ENCODE measurements around the gene NSMCE4A. TPM values are rescaled to one million over a fixed set of nuclear protein-coding genes. Genes with fewer than 3 reads are reported as not detected.
"Not testable (repeated sequence)": the region's sequence is repeated elsewhere in the genome, so short reads cannot be mapped to it uniquely, and the experiment has no call there.

Gene NSMCE4A
- total RNA-seq, 2 experiments from 2014 or later, result 34.2 to 36.5 TPM

DNA sequence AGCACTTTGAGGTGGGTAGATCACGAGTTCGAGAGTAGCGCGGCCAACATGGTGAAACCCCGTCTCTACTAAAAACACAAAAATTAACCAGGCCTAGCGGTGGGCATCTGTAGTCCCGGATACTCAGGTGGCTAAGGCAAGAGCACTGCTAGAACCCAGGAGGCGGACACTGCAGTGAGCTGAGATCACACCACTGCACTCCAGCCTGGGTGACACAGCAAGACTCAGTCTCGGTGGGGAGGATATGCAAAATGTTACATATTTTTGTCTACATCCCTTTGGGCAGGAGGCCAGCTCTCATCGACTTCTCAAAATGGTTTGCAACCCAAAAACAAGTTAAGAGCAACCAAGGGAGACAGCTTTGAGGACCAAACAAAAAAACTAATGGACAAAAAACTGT, 55.4 kb downstream of the NSMCE4A start:
- DNase-seq (no peak), ATAC-seq (ENCODE audit: poor library complexity) (no peak)
- H3K36me3 ChIP-seq (ENCODE audit: insufficient read depth, low read length), result peaks cover 30% of the 10 kb centered on the region
- Mint-ChIP-seq H3K9me3 (no peaks in the 10 kb centered on the region), H3K36me3 (ENCODE audit: low read depth) (peaks cover 67% of the 10 kb centered on the region), H3K4me3 (no peak overlapping the region), H3K27ac (no peak overlapping the region), H3K4me1 (ENCODE audit: low read depth) (peaks cover 4% of the 10 kb centered on the region), H3K27me3 (no peaks in the 10 kb centered on the region)
- TF ChIP-seq, protein P1, sequence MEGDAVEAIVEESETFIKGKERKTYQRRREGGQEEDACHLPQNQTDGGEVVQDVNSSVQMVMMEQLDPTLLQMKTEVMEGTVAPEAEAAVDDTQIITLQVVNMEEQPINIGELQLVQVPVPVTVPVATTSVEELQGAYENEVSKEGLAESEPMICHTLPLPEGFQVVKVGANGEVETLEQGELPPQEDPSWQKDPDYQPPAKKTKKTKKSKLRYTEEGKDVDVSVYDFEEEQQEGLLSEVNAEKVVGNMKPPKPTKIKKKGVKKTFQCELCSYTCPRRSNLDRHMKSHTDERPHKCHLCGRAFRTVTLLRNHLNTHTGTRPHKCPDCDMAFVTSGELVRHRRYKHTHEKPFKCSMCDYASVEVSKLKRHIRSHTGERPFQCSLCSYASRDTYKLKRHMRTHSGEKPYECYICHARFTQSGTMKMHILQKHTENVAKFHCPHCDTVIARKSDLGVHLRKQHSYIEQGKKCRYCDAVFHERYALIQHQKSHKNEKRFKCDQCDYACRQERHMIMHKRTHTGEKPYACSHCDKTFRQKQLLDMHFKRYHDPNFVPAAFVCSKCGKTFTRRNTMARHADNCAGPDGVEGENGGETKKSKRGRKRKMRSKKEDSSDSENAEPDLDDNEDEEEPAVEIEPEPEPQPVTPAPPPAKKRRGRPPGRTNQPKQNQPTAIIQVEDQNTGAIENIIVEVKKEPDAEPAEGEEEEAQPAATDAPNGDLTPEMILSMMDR (IDR thresholded peaks at IDR 0.05), result no peak
- H3K4me1 ChIP-seq (ENCODE audit: insufficient read depth, low read length), result no peaks in the 10 kb centered on the region
- CTCF ChIA-PET, result interaction anchor here (0.7 kb wide), 1 partner anchor 20 kb away, joined by 3 read pairs; no protein-coding TSS in a partner anchor
- no peaks in the 10 kb centered on the region for H3K9me3 ChIP-seq (ENCODE audit: control insufficient read depth in 1 of 2, insufficient read depth in 1 of 2, low read length in 2 of 2)
- no peak overlapping the region for H3K4me3 ChIP-seq (ENCODE audit: low read length)
- no peaks in the 10 kb centered on the region for H3K27me3 ChIP-seq (ENCODE audit: control insufficient read depth in 1 of 2, insufficient read depth in 2 of 2, low read length in 2 of 2)
- no peak overlapping the region for H3K27ac ChIP-seq (ENCODE audit: low read depth in 1 of 2, low read length in 2 of 2)
- POLR2A ChIA-PET, result no interaction called here
- intact Hi-C loops (cut with DNase I, micrococcal nuclease), result loop anchor here in 1 of 2 experiments (10.0 kb wide), 1 partner anchor 1035 kb away; the partner anchor contains the start of gene C10orf88

DNA sequence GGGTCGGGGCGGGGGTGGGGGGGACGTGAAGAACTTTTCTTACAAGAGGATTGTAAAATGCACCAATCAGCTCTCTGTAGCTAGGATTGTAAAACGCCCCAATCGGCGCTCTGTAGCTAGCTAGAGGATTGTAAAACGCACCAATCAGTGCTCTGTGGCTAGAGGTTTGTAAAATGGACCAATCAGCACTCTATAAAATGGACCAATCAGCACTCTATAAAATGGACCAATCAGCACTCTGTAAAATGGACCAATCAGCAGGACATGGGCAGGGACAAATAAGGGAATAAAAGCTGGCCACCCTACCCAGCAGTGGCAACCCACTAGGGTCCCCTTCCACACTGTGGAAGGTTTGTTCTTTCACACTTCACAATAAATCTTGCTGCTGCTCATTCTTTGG, 56.2 kb downstream of the NSMCE4A start:
- DNase-seq; H3K4me1 Mint-ChIP-seq (ENCODE audit: low read depth): not testable (repeated sequence)
- H3K36me3 Mint-ChIP-seq (ENCODE audit: low read depth), result peaks cover 73% of the 10 kb centered on the region

DNA sequence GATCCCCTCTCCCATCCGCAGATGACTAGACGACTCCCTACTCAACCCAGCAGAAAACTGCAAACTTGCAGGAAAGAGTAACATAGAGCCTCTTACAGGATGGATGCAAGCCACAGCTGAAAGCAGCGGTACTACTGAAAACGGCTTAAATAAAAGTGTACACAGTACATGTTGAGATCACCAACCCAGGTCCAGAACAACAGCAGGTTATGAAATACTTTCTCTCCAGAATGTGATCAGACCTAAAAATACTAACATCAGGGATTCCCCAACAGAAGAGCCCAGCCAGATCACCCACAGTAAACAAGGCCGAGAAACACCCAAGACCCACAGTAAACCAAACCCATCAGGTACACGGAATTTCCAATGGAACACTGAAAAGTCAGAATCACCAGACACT, 60.4 kb downstream of the NSMCE4A start:
- H3K27me3 Mint-ChIP-seq, result no peaks in the 10 kb centered on the region
- no peak overlapping the region for H3K27ac Mint-ChIP-seq
- no peak overlapping the region for H3K4me3 Mint-ChIP-seq
- intact Hi-C loops (cut with DNase I, micrococcal nuclease), result no loop called here
- H3K36me3 Mint-ChIP-seq (ENCODE audit: low read depth), result peaks cover 65% of the 10 kb centered on the region
- TF ChIP-seq, protein P1 (IDR thresholded peaks at IDR 0.05), result no peak
- ATAC-seq (ENCODE audit: poor library complexity) (no peak), DNase-seq (no peak)
- no peaks in the 10 kb centered on the region for H3K27me3 ChIP-seq (ENCODE audit: control insufficient read depth in 1 of 2, insufficient read depth in 2 of 2, low read length in 2 of 2)
- ChIA-PET POLR2A (no interaction called here), CTCF (no interaction called here)
- H3K4me1 ChIP-seq (ENCODE audit: insufficient read depth, low read length), result no peaks in the 10 kb centered on the region
- peaks cover 4% of the 10 kb centered on the region for H3K4me1 Mint-ChIP-seq (ENCODE audit: low read depth)
- no peaks in the 10 kb centered on the region for H3K9me3 Mint-ChIP-seq
- H3K27ac ChIP-seq (ENCODE audit: low read depth in 1 of 2, low read length in 2 of 2), result no peak overlapping the region
- H3K36me3 ChIP-seq (ENCODE audit: insufficient read depth, low read length), result peaks cover 33% of the 10 kb centered on the region
- H3K9me3 ChIP-seq (ENCODE audit: control insufficient read depth in 1 of 2, insufficient read depth in 1 of 2, low read length in 2 of 2), result no peaks in the 10 kb centered on the region
- no peak overlapping the region for H3K4me3 ChIP-seq (ENCODE audit: low read length)

More for the DNA sequence above, 56.2 kb downstream of the NSMCE4A start:
- H3K9me3 ChIP-seq (ENCODE audit: control insufficient read depth in 1 of 2, insufficient read depth in 1 of 2, low read length in 2 of 2); H3K27ac Mint-ChIP-seq; H3K4me3 Mint-ChIP-seq; H3K27ac ChIP-seq (ENCODE audit: low read depth in 1 of 2, low read length in 2 of 2); intact Hi-C loops (cut with DNase I, micrococcal nuclease); H3K27me3 Mint-ChIP-seq; POLR2A ChIA-PET; ATAC-seq (ENCODE audit: poor library complexity); H3K4me1 ChIP-seq (ENCODE audit: insufficient read depth, low read length); H3K9me3 Mint-ChIP-seq; CTCF ChIA-PET; H3K27me3 ChIP-seq (ENCODE audit: control insufficient read depth in 1 of 2, insufficient read depth in 2 of 2, low read length in 2 of 2); H3K4me3 ChIP-seq (ENCODE audit: low read length): not testable (repeated sequence)
- peaks cover 35% of the 10 kb centered on the region for H3K36me3 ChIP-seq (ENCODE audit: insufficient read depth, low read length)

DNA sequence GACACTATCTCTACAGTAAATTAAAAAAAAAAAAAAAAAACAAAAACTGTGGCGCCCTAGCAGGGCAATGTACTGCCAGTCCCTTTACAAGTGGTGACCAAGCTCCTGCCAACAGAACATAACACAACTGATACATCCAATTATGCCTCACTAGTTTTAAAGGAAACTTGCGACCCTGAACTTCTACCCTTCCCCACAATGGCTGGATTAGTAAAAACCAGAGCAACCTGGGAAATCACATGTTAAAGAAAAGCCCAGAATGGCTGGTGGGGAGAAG, 63.7 kb downstream of the NSMCE4A start:
- intact Hi-C loops (cut with DNase I, micrococcal nuclease), result no loop called here

More for the DNA sequence above, 63.7 kb downstream of the NSMCE4A start:
- Mint-ChIP-seq H3K4me1 (ENCODE audit: low read depth) (no peaks in the 10 kb centered on the region), H3K4me3 (no peak overlapping the region), H3K27me3 (no peaks in the 10 kb centered on the region), H3K9me3 (no peaks in the 10 kb centered on the region), H3K36me3 (ENCODE audit: low read depth) (peaks cover 66% of the 10 kb centered on the region), H3K27ac (no peak overlapping the region)
- POLR2A ChIA-PET, result no interaction called here
- CTCF ChIA-PET, result interaction anchor here (0.8 kb wide), 1 partner anchor 10 kb away, joined by 5 read pairs; no protein-coding TSS in a partner anchor
- Histone ChIP-seq H3K27ac (ENCODE audit: low read depth in 1 of 2, low read length in 2 of 2) (no peak overlapping the region), H3K36me3 (ENCODE audit: insufficient read depth, low read length) (peaks cover 37% of the 10 kb centered on the region), H3K4me1 (ENCODE audit: insufficient read depth, low read length) (no peaks in the 10 kb centered on the region), H3K9me3 (ENCODE audit: control insufficient read depth in 1 of 2, insufficient read depth in 1 of 2, low read length in 2 of 2) (no peaks in the 10 kb centered on the region), H3K27me3 (ENCODE audit: control insufficient read depth in 1 of 2, insufficient read depth in 2 of 2, low read length in 2 of 2) (no peaks in the 10 kb centered on the region), H3K4me3 (ENCODE audit: low read length) (no peak overlapping the region)
- TF ChIP-seq, protein P1 (IDR thresholded peaks at IDR 0.05), result no peak
- ATAC-seq (ENCODE audit: poor library complexity) (no peak), DNase-seq (no peak)

Measured in CD4-positive, alpha-beta T cell (primary cell).